ENCODE measurements around the gene CACNA1B.

- TF ChIP-seq CTCF (IDR thresholded peaks at IDR 0.05) (no peak), POLR2A (IDR thresholded peaks at IDR 0.05) (no peak)
Measured at GRCh38 chr9:138077898-138078540, 200.4 kb downstream of the CACNA1B start.
